C4-2B (cell line): ENCODE measurements around the gene NOTO.

Experiments used
- CTCF ChIP-seq: fragments of 450-650 bp; conservative IDR thresholded peaks from 2 replicates; pipeline ENCODE4 v1.5.1; 2017; ENCODE audit warnings: mild to moderate bottlenecking
- ZFX ChIP-seq: fragments of 450-650 bp; IDR thresholded peaks from 2 replicates; pipeline ENCODE4 v1.6.1; 2017

DNA sequence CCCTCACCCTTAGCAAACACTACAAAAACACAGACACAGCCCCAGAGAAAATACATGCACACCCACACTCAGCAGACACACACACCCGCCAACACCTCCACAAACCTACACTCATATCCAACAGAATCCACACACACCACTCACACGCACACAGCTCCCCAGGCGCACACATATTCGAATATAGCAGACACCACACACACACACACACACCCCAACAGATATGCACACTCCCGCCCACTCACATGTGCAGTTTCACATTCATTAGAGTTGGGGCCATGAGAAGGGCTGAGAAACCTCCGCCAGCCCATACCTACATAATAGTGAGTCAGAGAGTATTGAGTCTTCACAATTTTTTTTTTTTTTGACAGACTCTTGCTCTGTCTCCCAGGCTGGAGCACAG lies 29.4 kb upstream of the NOTO start:
- TF ChIP-seq CTCF (no peak), ZFX (no peak)
